Epithelial cell of esophagus (primary cell): ENCODE results near the gene NANP.

Source experiments
- DNase-seq: peaks from one replicate; pipeline ENCODE4 v3.0.0; 2010; ENCODE audit warnings: low read depth
- H3K4me3 ChIP-seq: 2 replicates; pipeline ENCODE4 v1.5.1; 2011; ENCODE audit warnings: mild to moderate bottlenecking, low read length, control low read depth
- TF ChIP-seq, protein P1 (sequence below): IDR thresholded peaks from 2 replicates; pipeline ENCODE4 v1.5.1; 2011; ENCODE audit warnings: low read depth, mild to moderate bottlenecking, low read length, control low read depth, inconsistent platforms; ENCODE audit not compliant: insufficient read depth; ENCODE audit errors: missing control alignments

NANP gene

GRCh38 chr20:25624500-25624939 is 706 bp upstream of the NANP start:
- H3K4me3 ChIP-seq: peak overlapping the region; percentile 71
- TF ChIP-seq, protein P1, sequence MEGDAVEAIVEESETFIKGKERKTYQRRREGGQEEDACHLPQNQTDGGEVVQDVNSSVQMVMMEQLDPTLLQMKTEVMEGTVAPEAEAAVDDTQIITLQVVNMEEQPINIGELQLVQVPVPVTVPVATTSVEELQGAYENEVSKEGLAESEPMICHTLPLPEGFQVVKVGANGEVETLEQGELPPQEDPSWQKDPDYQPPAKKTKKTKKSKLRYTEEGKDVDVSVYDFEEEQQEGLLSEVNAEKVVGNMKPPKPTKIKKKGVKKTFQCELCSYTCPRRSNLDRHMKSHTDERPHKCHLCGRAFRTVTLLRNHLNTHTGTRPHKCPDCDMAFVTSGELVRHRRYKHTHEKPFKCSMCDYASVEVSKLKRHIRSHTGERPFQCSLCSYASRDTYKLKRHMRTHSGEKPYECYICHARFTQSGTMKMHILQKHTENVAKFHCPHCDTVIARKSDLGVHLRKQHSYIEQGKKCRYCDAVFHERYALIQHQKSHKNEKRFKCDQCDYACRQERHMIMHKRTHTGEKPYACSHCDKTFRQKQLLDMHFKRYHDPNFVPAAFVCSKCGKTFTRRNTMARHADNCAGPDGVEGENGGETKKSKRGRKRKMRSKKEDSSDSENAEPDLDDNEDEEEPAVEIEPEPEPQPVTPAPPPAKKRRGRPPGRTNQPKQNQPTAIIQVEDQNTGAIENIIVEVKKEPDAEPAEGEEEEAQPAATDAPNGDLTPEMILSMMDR: no peak
- DNase-seq: no peak

- peak overlapping the region; percentile 71 for H3K4me3 ChIP-seq
- TF ChIP-seq, protein P1: no peak
- no peak for DNase-seq
Measured at GRCh38 chr20:25623225-25623735, 534 bp downstream of the NANP start.

DNA sequence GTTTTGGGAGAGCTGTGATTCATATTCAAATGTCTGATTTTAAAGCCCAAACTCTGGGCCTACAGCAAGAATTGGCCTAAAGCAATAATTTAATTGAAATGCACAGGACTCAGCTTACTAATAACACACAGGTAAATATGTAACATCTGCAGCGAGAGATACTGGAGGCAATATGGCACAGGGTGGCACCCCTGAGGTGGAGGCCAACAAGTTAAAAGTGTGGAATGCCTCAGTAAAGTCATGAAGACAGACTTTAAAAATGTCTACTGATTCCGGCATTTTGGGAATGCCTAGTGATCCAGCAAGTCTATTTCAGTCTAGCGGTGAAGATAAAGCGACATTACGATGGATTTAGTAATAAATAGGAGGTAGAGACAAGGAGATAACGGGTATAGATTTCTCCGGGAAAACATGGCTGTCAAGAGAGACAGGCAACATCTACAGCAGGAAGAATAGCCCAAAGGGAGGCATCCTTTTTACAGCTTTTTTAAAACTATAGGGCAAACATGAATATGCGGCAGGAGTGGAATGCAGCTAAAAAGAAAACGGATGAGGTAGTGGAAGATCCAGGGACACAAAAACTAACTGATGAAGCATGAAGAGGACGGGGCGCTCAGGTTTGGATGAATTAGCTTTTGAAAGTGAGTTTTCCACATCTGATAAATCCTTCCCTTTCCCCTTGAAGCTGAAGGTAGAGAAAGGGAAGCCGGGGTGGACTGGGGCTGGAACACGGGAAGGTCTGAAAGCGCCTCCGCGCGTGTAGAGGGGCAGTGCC is 1.2 kb downstream of the NANP start:
- TF ChIP-seq, protein P1: no peak
- peak; percentile 22 for DNase-seq
- H3K4me3 ChIP-seq: peak overlapping the region; percentile 71

- TF ChIP-seq, protein P1: no peak
- no peak overlapping the region for H3K4me3 ChIP-seq
- no peak for DNase-seq
Measured at GRCh38 chr20:25622049-25622448, 1.8 kb downstream of the NANP start.

- TF ChIP-seq, protein P1: no peak
- no peak for DNase-seq
- no peak overlapping the region for H3K4me3 ChIP-seq
Measured at GRCh38 chr20:25619514-25619913, 4.3 kb downstream of the NANP start.

- no peak for DNase-seq
- TF ChIP-seq, protein P1: no peak
- H3K4me3 ChIP-seq: no peak overlapping the region
Measured at GRCh38 chr20:25608774-25609173, 15.0 kb downstream of the NANP start.

- H3K4me3 ChIP-seq: no peak overlapping the region
- TF ChIP-seq, protein P1: no peak
- DNase-seq: no peak
Measured at GRCh38 chr20:25606094-25606695, 17.6 kb downstream of the NANP start.
